Astrocyte of the cerebellum (primary cell): Measurements from ENCODE around the gene FBXO27.

Source experiments
- DNase-seq: peaks from one replicate; pipeline ENCODE4 v3.0.0-alpha.2; 2011; ENCODE audit warnings: low read depth
- H3K4me3 ChIP-seq: 2 replicates; pipeline ENCODE4 v1.5.1; 2011; ENCODE audit warnings: mild to moderate bottlenecking, low read depth, low read length, moderate library complexity
- CTCF ChIP-seq: IDR thresholded peaks from 2 replicates; pipeline ENCODE4 v1.5.1; 2012; ENCODE audit warnings: low read length, low read depth, moderate library complexity, mild to moderate bottlenecking; ENCODE audit errors: missing control alignments
- in situ Hi-C: cut with HindIII; loops from 2 replicates; pipeline ENCODE4 v1.10.0; 2017; ENCODE audit warnings: low sequenced_read_pairs

Gene FBXO27

GRCh38 chr19:39032063-39032918 lies at the start of gene FBXO27:
Gene FBXO27, minus strand, starts transcription at chr19:39032549. Its CDS starts 322 bp downstream, at chr19:39032227.
- no peak for TF ChIP-seq CTCF
- no peak for DNase-seq

DNA sequence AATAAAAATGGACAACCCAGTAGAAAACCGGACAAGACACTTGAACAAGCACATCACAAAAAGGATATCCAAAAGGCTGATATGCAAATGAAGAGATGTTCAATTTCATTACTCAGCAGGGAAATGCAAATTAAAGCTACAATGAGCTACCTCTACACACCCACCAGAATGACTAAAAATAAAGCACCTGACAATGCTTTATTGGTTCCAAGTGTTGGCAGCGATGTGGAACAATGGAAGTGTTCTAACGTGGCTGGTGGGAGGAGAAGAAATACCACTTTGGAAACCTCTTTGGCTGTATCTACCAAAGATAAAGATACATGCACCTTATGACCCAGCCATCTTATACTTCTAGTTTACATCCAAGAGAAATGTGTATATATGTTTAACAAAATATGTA lies 48.1 kb upstream of the FBXO27 start:
- no peak for DNase-seq
- no peak overlapping the region for H3K4me3 ChIP-seq
- in situ Hi-C loops, result no loop called here
- TF ChIP-seq CTCF, result no peak

More at GRCh38 chr19:39032063-39032918, at the start of gene FBXO27:
- in situ Hi-C loops, result no loop called here
- peak within 1 kb of the TSS; percentile 53 for H3K4me3 ChIP-seq

- TF ChIP-seq CTCF, result no peak
- in situ Hi-C loops, result no loop called here
- H3K4me3 ChIP-seq, result no peak overlapping the region
- peak; percentile 97 for DNase-seq
Measured at GRCh38 chr19:39078436-39079200, 46.3 kb upstream of the FBXO27 start.

- DNase-seq, result no peak
- TF ChIP-seq CTCF, result no peak
- in situ Hi-C loops, result no loop called here
- H3K4me3 ChIP-seq, result no peak overlapping the region
Measured at GRCh38 chr19:39077323-39077722, 45.0 kb upstream of the FBXO27 start.

DNA sequence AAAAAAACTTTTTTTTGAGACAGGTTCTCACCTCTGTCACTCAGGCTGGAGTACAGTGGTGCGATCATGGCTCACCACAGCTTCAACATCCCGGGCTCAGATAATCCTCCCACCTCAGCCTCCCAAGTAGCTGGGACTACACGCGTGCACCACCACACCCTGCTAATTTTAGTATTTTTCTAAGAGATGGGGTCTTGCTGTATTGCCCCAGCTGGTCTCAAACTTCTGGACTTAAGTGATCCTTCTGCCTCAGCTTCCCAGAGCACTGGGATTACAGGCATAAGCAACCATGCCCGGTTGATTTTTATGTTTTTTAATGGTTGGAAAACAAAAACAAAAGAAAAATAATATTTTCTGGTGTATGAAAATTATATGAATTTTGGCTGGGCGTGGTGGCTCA lies 42.6 kb upstream of the FBXO27 start:
- TF ChIP-seq CTCF, result no peak
- no peak for DNase-seq
- no peak overlapping the region for H3K4me3 ChIP-seq
- in situ Hi-C loops, result no loop called here

DNA sequence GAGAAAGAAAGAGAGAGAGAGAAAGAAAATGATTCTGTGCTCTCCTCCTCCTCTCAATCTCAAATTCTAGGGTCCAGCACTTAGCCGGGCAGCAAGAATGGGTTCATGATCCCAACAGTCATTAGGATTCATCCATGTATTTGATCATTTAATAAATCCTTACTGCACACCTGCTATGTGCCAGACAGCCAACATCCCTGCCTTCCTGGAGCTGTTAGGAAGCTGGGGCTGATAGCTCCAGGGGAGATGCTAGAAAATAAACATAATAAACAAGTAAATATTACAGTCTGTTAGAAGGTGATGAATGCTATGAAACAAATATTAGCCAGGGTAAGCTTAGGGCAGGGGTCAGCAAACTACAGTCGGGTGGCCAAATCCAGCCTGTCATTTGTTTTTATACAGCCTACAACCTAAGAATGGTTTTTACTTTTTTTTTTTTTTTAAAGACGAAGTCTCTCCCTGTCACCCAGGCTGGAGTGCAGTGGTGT lies 41.9 kb upstream of the FBXO27 start:
- no peak for DNase-seq
- H3K4me3 ChIP-seq, result no peak overlapping the region
- in situ Hi-C loops, result no loop called here
- no peak for TF ChIP-seq CTCF
